HG03064 (cell line): ENCODE measurements around the gene PRDM5.

Source experiments
- ATAC-seq: cut with Tn5 transposase; IDR thresholded peaks from one replicate; pipeline ENCODE4 v1.9.1; 2021; ENCODE audit warnings: low read depth; ENCODE audit not compliant: unreplicated experiment

Gene PRDM5

GRCh38 chr4:120826853-120827252 lies 95.7 kb downstream of the PRDM5 start:
- ATAC-seq, result no peak

GRCh38 chr4:120826449-120826848 lies 96.1 kb downstream of the PRDM5 start:
- ATAC-seq, result no peak

GRCh38 chr4:120824946-120825345 lies 97.6 kb downstream of the PRDM5 start:
- no peak for ATAC-seq

GRCh38 chr4:120821977-120822376 lies 100.5 kb downstream of the PRDM5 start:
- ATAC-seq, result no peak

GRCh38 chr4:120821029-120821428 lies 101.5 kb downstream of the PRDM5 start:
- ATAC-seq, result no peak

- no peak for ATAC-seq
Observed at GRCh38 chr4:120819805-120820437, 102.6 kb downstream of the PRDM5 start.

- ATAC-seq, result no peak
Observed at GRCh38 chr4:120816296-120816965, 106.1 kb downstream of the PRDM5 start.

- no peak for ATAC-seq
Observed at GRCh38 chr4:120815361-120815760, 107.2 kb downstream of the PRDM5 start.

- no peak for ATAC-seq
Observed at GRCh38 chr4:120814886-120815285, 107.6 kb downstream of the PRDM5 start.

- no peak for ATAC-seq
Observed at GRCh38 chr4:120812216-120812615, 110.3 kb downstream of the PRDM5 start.

- no peak for ATAC-seq
Observed at GRCh38 chr4:120809518-120809917, 113.0 kb downstream of the PRDM5 start.

GRCh38 chr4:120808475-120809141 lies 113.9 kb downstream of the PRDM5 start:
- ATAC-seq, result no peak

GRCh38 chr4:120801137-120801758 lies 121.3 kb downstream of the PRDM5 start:
- no peak for ATAC-seq

GRCh38 chr4:120798570-120798969 lies 124.0 kb downstream of the PRDM5 start:
- ATAC-seq, result no peak

GRCh38 chr4:120796271-120796670 lies 126.3 kb downstream of the PRDM5 start:
- no peak for ATAC-seq

GRCh38 chr4:120785202-120785601 lies 137.3 kb downstream of the PRDM5 start:
- no peak for ATAC-seq

GRCh38 chr4:120777459-120777858 lies 145.1 kb downstream of the PRDM5 start:
- no peak for ATAC-seq

GRCh38 chr4:120775431-120775830 lies 147.1 kb downstream of the PRDM5 start:
- no peak for ATAC-seq

- ATAC-seq, result no peak
Observed at GRCh38 chr4:120773641-120774040, 148.9 kb downstream of the PRDM5 start.

- no peak for ATAC-seq
Observed at GRCh38 chr4:120771907-120772306, 150.6 kb downstream of the PRDM5 start.

- ATAC-seq, result no peak
Observed at GRCh38 chr4:120770897-120771296, 151.6 kb downstream of the PRDM5 start.
